GM23338 (cell line): ENCODE results near the gene BACH1.

Experiments used
- CREB1 ChIP-seq: fragments of 250-450 bp; sonication (Bioruptor Pico); IDR thresholded peaks from 2 replicates; pipeline ENCODE4 v1.5.0; 2020; ENCODE audit warnings: low read depth, mild to moderate bottlenecking, moderate library complexity
- ETS1 ChIP-seq: IDR thresholded peaks from 2 replicates; pipeline ENCODE4 v1.6.1; 2016; ENCODE audit warnings: antibody characterized with exemption
- EZH2 ChIP-seq: fragments of 200-600 bp; sonication (generic); IDR thresholded peaks from one replicate; pipeline ENCODE4 v1.8.0; 2017; ENCODE audit warnings: antibody characterized with exemption, mild to moderate bottlenecking, low read depth; ENCODE audit not compliant: unreplicated experiment
- EZH2phosphoT487 ChIP-seq: fragments of 200-600 bp; sonication (generic); IDR thresholded peaks from one replicate; pipeline ENCODE4 v1.8.1; 2018; ENCODE audit warnings: antibody characterized with exemption; ENCODE audit not compliant: unreplicated experiment
- JUNB ChIP-seq: IDR thresholded peaks from one replicate; pipeline ENCODE4 v1.6.1; 2016; ENCODE audit warnings: antibody characterized with exemption; ENCODE audit not compliant: unreplicated experiment
- NANOG ChIP-seq: IDR thresholded peaks from 2 replicates; pipeline ENCODE4 v1.6.1; 2016; ENCODE audit warnings: antibody characterized with exemption, borderline replicate concordance
- POLR2AphosphoS5 ChIP-seq: IDR thresholded peaks from 2 replicates; pipeline ENCODE4 v1.6.1; 2016; ENCODE audit warnings: antibody characterized with exemption, low read depth
- ZNF114 ChIP-seq: fragments of 250-450 bp; sonication (Bioruptor Pico); IDR thresholded peaks from 2 replicates; pipeline ENCODE4 v1.5.0; 2020; ENCODE audit warnings: mild to moderate bottlenecking, moderate library complexity
- ZNF331 ChIP-seq: fragments of 250-450 bp; sonication (Bioruptor Pico); IDR thresholded peaks from 2 replicates; pipeline ENCODE4 v1.5.0; 2020; ENCODE audit warnings: low read depth, mild to moderate bottlenecking, moderate library complexity
- TF ChIP-seq, protein P1 (sequence below), 2 experiments: fragments of 200-600 bp in 1 of 2; sonication (generic) in 1 of 2; conservative IDR thresholded peaks; 2 replicates each; pipeline versions ENCODE4 v1.5.1 to v1.6.1; 2016 to 2017; ENCODE audit warnings: antibody characterized with exemption in 2 of 2, low read depth in 2 of 2, mild to moderate bottlenecking in 2 of 2, moderate library complexity in 1 of 2
- TF ChIP-seq, protein P2 (sequence below): IDR thresholded peaks from one replicate; pipeline ENCODE4 v1.6.1; 2018; ENCODE audit warnings: antibody characterized with exemption; ENCODE audit not compliant: unreplicated experiment
- TF ChIP-seq, protein P3 (sequence below): fragments of 250-450 bp; sonication (Bioruptor Pico); IDR thresholded peaks from 2 replicates; pipeline ENCODE4 v1.5.0; 2020; ENCODE audit warnings: mild to moderate bottlenecking, moderate library complexity

DNA sequence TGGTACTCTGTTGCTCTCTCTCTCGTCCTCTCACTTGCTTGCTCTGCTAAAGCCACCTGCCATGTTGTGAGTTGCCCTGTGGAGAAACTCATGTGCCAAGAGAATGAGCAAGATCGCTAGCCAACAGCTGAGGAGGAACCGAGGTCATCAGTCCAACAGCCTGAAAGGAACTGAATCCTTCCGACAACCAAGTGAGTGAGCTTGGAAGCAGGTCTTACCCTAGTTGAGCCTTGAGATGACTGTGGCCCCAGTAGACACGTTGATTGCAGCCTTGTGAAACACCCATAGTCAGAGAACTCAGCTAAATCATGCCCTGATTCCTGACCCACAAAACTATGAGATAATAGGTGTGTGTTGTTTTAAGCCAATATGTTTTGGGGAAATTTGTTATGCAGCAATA, 48.1 kb upstream of the BACH1 start:
- TF ChIP-seq, protein P1, sequence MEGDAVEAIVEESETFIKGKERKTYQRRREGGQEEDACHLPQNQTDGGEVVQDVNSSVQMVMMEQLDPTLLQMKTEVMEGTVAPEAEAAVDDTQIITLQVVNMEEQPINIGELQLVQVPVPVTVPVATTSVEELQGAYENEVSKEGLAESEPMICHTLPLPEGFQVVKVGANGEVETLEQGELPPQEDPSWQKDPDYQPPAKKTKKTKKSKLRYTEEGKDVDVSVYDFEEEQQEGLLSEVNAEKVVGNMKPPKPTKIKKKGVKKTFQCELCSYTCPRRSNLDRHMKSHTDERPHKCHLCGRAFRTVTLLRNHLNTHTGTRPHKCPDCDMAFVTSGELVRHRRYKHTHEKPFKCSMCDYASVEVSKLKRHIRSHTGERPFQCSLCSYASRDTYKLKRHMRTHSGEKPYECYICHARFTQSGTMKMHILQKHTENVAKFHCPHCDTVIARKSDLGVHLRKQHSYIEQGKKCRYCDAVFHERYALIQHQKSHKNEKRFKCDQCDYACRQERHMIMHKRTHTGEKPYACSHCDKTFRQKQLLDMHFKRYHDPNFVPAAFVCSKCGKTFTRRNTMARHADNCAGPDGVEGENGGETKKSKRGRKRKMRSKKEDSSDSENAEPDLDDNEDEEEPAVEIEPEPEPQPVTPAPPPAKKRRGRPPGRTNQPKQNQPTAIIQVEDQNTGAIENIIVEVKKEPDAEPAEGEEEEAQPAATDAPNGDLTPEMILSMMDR (conservative IDR thresholded peaks at IDR 0.05; ENCODE audit: low read depth in 2 of 2) = no peak
- TF ChIP-seq EZH2phosphoT487 (no peak), EZH2 (no peak), CREB1 (no peak), POLR2AphosphoS5 (no peak), JUNB (no peak), ETS1 (no peak), NANOG (no peak), ZNF114 (no peak), ZNF331 (CRISPR knock-in tag) (no peak)
- TF ChIP-seq, protein P2, sequence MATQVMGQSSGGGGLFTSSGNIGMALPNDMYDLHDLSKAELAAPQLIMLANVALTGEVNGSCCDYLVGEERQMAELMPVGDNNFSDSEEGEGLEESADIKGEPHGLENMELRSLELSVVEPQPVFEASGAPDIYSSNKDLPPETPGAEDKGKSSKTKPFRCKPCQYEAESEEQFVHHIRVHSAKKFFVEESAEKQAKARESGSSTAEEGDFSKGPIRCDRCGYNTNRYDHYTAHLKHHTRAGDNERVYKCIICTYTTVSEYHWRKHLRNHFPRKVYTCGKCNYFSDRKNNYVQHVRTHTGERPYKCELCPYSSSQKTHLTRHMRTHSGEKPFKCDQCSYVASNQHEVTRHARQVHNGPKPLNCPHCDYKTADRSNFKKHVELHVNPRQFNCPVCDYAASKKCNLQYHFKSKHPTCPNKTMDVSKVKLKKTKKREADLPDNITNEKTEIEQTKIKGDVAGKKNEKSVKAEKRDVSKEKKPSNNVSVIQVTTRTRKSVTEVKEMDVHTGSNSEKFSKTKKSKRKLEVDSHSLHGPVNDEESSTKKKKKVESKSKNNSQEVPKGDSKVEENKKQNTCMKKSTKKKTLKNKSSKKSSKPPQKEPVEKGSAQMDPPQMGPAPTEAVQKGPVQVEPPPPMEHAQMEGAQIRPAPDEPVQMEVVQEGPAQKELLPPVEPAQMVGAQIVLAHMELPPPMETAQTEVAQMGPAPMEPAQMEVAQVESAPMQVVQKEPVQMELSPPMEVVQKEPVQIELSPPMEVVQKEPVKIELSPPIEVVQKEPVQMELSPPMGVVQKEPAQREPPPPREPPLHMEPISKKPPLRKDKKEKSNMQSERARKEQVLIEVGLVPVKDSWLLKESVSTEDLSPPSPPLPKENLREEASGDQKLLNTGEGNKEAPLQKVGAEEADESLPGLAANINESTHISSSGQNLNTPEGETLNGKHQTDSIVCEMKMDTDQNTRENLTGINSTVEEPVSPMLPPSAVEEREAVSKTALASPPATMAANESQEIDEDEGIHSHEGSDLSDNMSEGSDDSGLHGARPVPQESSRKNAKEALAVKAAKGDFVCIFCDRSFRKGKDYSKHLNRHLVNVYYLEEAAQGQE = no peak
- TF ChIP-seq, protein P3, sequence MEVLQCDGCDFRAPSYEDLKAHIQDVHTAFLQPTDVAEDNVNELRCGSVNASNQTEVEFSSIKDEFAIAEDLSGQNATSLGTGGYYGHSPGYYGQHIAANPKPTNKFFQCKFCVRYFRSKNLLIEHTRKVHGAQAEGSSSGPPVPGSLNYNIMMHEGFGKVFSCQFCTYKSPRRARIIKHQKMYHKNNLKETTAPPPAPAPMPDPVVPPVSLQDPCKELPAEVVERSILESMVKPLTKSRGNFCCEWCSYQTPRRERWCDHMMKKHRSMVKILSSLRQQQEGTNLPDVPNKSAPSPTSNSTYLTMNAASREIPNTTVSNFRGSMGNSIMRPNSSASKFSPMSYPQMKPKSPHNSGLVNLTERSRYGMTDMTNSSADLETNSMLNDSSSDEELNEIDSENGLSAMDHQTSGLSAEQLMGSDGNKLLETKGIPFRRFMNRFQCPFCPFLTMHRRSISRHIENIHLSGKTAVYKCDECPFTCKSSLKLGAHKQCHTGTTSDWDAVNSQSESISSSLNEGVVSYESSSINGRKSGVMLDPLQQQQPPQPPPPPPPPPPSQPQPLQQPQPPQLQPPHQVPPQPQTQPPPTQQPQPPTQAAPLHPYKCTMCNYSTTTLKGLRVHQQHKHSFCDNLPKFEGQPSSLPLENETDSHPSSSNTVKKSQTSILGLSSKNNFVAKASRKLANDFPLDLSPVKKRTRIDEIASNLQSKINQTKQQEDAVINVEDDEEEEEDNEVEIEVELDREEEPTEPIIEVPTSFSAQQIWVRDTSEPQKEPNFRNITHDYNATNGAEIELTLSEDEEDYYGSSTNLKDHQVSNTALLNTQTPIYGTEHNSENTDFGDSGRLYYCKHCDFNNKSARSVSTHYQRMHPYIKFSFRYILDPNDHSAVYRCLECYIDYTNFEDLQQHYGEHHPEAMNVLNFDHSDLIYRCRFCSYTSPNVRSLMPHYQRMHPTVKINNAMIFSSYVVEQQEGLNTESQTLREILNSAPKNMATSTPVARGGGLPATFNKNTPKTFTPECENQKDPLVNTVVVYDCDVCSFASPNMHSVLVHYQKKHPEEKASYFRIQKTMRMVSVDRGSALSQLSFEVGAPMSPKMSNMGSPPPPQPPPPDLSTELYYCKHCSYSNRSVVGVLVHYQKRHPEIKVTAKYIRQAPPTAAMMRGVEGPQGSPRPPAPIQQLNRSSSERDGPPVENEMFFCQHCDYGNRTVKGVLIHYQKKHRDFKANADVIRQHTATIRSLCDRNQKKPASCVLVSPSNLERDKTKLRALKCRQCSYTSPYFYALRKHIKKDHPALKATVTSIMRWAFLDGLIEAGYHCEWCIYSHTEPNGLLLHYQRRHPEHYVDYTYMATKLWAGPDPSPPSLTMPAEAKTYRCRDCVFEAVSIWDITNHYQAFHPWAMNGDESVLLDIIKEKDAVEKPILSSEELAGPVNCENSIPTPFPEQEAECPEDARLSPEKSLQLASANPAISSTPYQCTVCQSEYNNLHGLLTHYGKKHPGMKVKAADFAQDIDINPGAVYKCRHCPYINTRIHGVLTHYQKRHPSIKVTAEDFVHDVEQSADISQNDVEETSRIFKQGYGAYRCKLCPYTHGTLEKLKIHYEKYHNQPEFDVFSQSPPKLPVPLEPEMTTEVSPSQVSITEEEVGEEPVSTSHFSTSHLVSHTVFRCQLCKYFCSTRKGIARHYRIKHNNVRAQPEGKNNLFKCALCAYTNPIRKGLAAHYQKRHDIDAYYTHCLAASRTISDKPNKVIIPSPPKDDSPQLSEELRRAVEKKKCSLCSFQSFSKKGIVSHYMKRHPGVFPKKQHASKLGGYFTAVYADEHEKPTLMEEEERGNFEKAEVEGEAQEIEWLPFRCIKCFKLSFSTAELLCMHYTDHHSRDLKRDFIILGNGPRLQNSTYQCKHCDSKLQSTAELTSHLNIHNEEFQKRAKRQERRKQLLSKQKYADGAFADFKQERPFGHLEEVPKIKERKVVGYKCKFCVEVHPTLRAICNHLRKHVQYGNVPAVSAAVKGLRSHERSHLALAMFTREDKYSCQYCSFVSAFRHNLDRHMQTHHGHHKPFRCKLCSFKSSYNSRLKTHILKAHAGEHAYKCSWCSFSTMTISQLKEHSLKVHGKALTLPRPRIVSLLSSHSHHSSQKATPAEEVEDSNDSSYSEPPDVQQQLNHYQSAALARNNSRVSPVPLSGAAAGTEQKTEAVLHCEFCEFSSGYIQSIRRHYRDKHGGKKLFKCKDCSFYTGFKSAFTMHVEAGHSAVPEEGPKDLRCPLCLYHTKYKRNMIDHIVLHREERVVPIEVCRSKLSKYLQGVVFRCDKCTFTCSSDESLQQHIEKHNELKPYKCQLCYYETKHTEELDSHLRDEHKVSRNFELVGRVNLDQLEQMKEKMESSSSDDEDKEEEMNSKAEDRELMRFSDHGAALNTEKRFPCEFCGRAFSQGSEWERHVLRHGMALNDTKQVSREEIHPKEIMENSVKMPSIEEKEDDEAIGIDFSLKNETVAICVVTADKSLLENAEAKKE (CRISPR knock-in tag) = no peak
